Measurements from ENCODE around the gene SLC41A1. TPM values are rescaled to one million over a fixed set of nuclear protein-coding genes. Genes with fewer than 3 reads are reported as not detected.

The SLC41A1 gene
- total and polyA plus RNA-seq, 12 donors = 97.0 to 566 (median 303) TPM

DNA sequence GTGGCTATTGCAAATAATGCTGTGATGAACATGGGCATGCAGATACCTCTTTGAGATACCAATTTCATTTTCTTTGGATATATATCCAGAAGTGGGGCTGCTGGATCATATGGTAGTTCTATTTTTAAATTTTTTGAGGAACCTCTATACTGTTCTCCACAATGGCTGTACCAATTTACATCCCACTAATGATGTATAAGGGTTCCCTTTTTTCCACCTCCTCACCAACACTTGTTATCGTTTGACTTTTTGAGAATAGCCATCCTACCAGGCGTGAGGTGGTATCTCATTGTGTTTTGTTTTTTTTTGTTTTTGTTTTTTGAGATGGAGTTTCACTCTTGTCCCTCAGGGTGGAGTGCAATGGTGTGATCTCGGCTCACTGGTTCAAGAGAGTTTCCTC lies 56.4 kb downstream of the SLC41A1 start:
- intact Hi-C loops (cut with DNase I) = no loop called here

GRCh38 chr1:205754857-205755256 lies 58.1 kb downstream of the SLC41A1 start:
- H3K36me3 ChIP-seq = no peaks in the 10 kb centered on the region
- no peaks in the 10 kb centered on the region for H3K9me3 ChIP-seq
- no peak overlapping the region for H3K4me3 ChIP-seq
- H3K27ac ChIP-seq = no peak overlapping the region
- H3K4me1 ChIP-seq = peaks cover 0 to 8% (median 0%) of the 10 kb centered on the region in 9 donors
- DNase-seq (no peak), ATAC-seq (no peak)
- WGBS, 2 donors = 82 to 83% methylated on average over 5 of the region's 5 CpGs
- H3K27me3 ChIP-seq = no peaks in the 10 kb centered on the region
- intact Hi-C loops (cut with DNase I) = no loop called here
- TF ChIP-seq, protein P1, sequence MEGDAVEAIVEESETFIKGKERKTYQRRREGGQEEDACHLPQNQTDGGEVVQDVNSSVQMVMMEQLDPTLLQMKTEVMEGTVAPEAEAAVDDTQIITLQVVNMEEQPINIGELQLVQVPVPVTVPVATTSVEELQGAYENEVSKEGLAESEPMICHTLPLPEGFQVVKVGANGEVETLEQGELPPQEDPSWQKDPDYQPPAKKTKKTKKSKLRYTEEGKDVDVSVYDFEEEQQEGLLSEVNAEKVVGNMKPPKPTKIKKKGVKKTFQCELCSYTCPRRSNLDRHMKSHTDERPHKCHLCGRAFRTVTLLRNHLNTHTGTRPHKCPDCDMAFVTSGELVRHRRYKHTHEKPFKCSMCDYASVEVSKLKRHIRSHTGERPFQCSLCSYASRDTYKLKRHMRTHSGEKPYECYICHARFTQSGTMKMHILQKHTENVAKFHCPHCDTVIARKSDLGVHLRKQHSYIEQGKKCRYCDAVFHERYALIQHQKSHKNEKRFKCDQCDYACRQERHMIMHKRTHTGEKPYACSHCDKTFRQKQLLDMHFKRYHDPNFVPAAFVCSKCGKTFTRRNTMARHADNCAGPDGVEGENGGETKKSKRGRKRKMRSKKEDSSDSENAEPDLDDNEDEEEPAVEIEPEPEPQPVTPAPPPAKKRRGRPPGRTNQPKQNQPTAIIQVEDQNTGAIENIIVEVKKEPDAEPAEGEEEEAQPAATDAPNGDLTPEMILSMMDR (IDR thresholded peaks at IDR 0.05) = no peak

More for the DNA sequence above, 56.4 kb downstream of the SLC41A1 start:
- Histone ChIP-seq H3K4me1 (no peaks in the 10 kb centered on the region), H3K36me3 (no peaks in the 10 kb centered on the region), H3K27ac (no peak overlapping the region), H3K4me3 (no peak overlapping the region), H3K27me3 (no peaks in the 10 kb centered on the region), H3K9me3 (no peaks in the 10 kb centered on the region)
- WGBS, 2 donors = 97% methylated on average over 3 of the region's 3 CpGs
- no peak for ATAC-seq
- TF ChIP-seq, protein P1 (IDR thresholded peaks at IDR 0.05) = no peak
- no peak for DNase-seq

GRCh38 chr1:205751036-205751651 lies 61.9 kb downstream of the SLC41A1 start:
- H3K27ac ChIP-seq = peak overlapping the region in 2 of 10 donors; percentile 94 to 95
- H3K36me3 ChIP-seq = peaks cover 0 to 3% (median 0%) of the 10 kb centered on the region in 9 donors
- no peaks in the 10 kb centered on the region for H3K27me3 ChIP-seq
- DNase-seq (no peak), ATAC-seq (no peak)
- intact Hi-C loops (cut with DNase I) = no loop called here
- peaks cover 4 to 32% (median 22%) of the 10 kb centered on the region in 9 donors for H3K4me1 ChIP-seq
- no peaks in the 10 kb centered on the region for H3K9me3 ChIP-seq
- 77 to 84% methylated on average over 13 of the region's 13 CpGs for WGBS, 2 donors
- H3K4me3 ChIP-seq = peak overlapping the region in 3 of 10 donors; percentile 75 to 82 (median 78)
- TF ChIP-seq, protein P1 (IDR thresholded peaks at IDR 0.05) = no peak

GRCh38 chr1:205750138-205751035 lies 62.6 kb downstream of the SLC41A1 start, which contains the start of gene NUCKS1:
NUCKS1 (minus strand) TSS chr1:205750182; CDS start chr1:205749973, 209 bp downstream.
- H3K4me1 ChIP-seq = peaks cover 4 to 39% (median 29%) of the 10 kb centered on the region in 9 donors
- H3K27ac ChIP-seq = peak within 1 kb of the TSS; percentile 90 to 98 (median 95)
- peak; percentile 96 to 99 for DNase-seq
- peak within 1 kb of the TSS; percentile 53 to 93 (median 78) for H3K4me3 ChIP-seq
- H3K9me3 ChIP-seq = no peaks in the 10 kb centered on the region
- 0 to 1% methylated on average over 27 of the region's 27 CpGs for WGBS, 2 donors
- peak; percentile 88 to 94 (median 92) for ATAC-seq
- intact Hi-C loops (cut with DNase I) = no loop called here
- H3K27me3 ChIP-seq = no peaks in the 10 kb centered on the region
- TF ChIP-seq, protein P1 (IDR thresholded peaks at IDR 0.05) = peak in 8 of 9 donors; percentile 10 to 67 (median 38)
- peaks cover 0 to 10% (median 0%) of the 10 kb centered on the region in 9 donors for H3K36me3 ChIP-seq
